ENCODE results near the gene ERVFRD-1.
"Not testable (repeated sequence)": the region's sequence is repeated elsewhere in the genome, so short reads cannot be mapped to it uniquely, and the experiment has no call there.

The ERVFRD-1 gene

DNA sequence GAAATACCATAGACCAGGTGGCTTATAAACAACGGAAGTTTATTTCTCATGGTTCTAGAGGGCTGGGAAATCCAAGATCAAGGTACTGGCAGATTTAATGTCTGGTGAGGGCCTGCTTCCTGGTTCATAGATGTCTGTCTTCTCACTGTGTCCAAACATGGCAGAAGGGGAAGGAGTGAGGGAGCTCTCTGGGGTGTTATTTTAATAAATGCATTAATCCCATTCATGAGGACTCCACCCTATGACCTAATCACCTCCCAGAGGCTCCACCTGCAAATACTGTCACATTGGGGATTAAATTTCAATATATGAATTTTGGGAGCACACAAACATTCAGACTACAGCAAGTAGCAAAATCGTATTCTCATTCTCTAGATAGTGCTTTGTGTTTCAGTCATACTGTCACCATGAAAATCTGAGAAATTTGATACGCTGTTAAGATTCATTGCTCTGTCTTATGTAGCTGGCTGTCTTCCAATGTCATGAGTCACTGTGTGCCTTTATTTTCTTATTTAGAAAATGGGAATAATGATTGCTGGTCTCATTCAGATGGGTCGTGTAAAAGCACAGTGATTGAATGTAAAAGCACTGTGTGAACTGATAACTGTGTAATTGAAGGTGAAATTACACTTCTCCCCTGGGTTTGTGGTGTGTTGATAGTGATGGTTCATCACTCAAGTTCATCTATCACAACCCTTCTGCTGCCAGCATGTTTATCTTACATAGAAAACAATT is 8.9 kb upstream of the ERVFRD-1 start:
- DNase-seq (ENCODE audit: low read depth): peak; percentile 62
- peak overlapping the region; percentile 23 for H3K4me3 ChIP-seq (ENCODE audit: low read depth, low read length)
- TF ChIP-seq, protein P1, sequence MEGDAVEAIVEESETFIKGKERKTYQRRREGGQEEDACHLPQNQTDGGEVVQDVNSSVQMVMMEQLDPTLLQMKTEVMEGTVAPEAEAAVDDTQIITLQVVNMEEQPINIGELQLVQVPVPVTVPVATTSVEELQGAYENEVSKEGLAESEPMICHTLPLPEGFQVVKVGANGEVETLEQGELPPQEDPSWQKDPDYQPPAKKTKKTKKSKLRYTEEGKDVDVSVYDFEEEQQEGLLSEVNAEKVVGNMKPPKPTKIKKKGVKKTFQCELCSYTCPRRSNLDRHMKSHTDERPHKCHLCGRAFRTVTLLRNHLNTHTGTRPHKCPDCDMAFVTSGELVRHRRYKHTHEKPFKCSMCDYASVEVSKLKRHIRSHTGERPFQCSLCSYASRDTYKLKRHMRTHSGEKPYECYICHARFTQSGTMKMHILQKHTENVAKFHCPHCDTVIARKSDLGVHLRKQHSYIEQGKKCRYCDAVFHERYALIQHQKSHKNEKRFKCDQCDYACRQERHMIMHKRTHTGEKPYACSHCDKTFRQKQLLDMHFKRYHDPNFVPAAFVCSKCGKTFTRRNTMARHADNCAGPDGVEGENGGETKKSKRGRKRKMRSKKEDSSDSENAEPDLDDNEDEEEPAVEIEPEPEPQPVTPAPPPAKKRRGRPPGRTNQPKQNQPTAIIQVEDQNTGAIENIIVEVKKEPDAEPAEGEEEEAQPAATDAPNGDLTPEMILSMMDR (IDR thresholded peaks at IDR 0.05; ENCODE audit: control insufficient read depth, extremely low read depth, insufficient read depth): no peak

DNA sequence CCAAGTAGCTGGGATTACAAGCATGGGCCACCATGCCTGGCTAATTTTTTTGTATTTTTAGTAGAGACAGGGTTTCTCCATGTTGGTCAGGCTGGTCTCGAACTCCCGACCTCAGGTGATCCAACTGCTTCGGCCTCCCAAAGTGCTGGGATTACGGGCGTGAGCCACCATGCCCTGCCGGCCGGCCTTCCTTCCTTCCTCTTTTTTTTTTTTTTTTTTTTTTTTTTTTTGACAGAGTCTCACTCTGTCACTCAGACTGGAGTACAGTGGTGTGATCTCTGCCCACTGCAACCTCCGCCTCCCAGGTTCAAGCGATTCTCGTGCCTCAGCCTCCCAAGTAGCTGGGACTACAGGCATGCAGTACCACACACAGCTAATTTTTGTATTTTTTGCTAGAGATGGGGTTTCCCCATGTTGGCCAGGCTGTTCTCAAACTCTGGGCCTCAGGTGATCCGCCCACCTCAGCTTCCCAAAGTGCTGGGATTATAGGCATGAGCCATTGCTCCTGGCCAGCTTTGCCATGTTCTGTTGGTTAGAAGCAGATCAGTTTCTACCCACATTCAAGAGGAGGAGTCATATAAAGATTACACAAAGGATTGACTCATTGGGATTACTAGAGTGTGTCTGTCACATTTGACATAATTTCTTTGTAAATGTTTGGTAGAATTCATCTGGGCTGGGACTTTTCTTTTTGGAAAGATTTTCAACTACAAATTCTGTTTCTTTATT is 4.4 kb upstream of the ERVFRD-1 start:
- H3K4me3 ChIP-seq (ENCODE audit: low read depth, low read length); DNase-seq (ENCODE audit: low read depth): not testable (repeated sequence)

DNA sequence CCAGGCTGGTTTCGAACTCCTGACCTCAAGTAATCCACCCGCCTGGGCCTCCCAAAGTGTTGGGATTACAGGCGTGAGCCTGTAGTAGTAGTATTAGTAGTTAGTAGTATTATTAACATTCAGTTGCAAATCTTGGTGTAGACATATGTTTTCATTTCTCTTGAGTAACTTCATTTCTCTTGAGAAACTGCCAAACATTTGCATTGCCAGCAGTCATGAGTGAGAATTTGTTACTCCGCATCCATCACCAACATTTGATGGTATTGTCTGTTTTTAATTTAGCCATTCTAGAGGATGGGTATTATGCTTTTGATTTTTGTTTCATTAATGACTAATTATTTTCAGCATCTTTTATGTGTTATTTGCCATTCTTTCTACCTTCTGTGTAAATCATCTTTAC is 1.5 kb upstream of the ERVFRD-1 start:
- no peak for DNase-seq (ENCODE audit: low read depth)
- TF ChIP-seq, protein P1 (IDR thresholded peaks at IDR 0.05; ENCODE audit: control insufficient read depth, extremely low read depth, insufficient read depth): no peak
- no peak overlapping the region for H3K4me3 ChIP-seq (ENCODE audit: low read depth, low read length)

DNA sequence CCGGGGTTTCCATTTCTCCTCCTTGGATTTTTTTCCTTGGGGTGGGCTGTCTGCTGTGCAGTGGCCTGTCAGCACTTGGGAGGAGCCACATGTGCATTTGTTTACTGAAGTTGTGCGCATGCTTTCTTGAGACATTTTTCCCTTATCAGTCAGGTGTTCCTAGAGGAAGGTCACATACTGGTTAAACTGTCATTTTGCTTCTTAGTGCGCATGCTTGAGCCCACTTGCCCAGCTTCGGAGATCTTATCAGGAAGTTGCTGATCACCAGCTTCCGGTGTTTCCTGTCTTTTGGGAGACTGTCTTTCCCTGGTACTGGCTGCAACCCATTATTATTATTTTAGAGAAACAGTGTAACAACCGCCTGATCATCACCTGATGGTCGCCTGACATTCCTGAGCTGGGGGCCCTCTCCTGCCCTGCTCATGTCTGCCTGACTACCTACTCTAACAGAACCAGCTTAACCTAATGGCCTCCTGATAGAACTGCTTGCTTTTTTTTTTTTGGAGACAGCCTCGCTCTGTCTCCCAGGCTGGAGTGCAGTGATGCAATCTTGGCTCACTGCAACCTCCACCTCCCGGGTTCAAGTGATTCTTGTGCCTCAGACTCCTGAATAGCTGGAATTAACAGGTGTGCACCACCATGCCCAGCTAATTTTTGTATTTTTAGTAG is 378 bp upstream of the ERVFRD-1 start:
- H3K4me3 ChIP-seq (ENCODE audit: low read depth, low read length): no peak overlapping the region
- TF ChIP-seq, protein P1 (IDR thresholded peaks at IDR 0.05; ENCODE audit: control insufficient read depth, extremely low read depth, insufficient read depth): no peak
- DNase-seq (ENCODE audit: low read depth): no peak

DNA sequence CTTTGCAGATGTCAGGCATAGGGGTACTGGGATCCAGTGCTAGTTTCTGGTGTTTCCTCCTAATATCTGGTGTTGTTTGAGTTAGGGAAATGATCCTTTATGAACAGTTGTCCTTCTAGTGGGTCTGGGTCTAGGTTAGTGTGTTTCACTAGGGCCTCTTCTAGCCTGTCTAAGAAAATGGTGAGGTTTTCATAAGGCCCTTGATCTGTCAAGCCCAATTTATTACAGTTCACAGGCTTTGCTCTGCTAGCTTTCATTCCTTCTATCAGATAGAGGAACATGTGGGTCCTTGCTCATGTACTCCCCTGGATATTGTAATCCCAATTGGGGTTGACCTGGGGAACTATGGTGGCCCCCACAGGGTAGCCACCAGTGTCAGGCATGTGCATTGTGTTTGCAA is 2.8 kb downstream of the ERVFRD-1 start:
- no peak overlapping the region for H3K4me3 ChIP-seq (ENCODE audit: low read depth, low read length)
- no peak for DNase-seq (ENCODE audit: low read depth)
- TF ChIP-seq, protein P1 (IDR thresholded peaks at IDR 0.05; ENCODE audit: control insufficient read depth, extremely low read depth, insufficient read depth): no peak

DNA sequence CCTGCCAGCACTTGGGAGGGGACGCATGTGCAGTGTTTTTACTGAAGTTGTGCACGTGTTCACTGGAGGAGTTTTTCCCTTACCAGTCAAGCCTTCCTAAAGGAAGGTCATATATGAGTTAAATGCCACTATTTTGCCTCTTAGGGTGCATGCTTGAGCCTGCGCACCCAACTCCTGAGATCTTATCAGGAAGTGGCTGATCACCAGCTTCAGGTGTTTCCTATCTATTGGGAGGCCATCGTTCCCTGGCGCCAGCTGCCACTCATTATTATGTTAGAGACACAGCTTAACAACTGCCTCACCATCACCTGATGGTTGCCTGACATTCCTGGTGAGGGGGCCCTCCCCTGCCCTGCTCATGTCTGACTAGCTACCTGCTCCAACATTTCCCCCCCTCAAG is 8.5 kb downstream of the ERVFRD-1 start:
- TF ChIP-seq, protein P1 (IDR thresholded peaks at IDR 0.05; ENCODE audit: control insufficient read depth, extremely low read depth, insufficient read depth): no peak
- DNase-seq (ENCODE audit: low read depth): no peak
- no peak overlapping the region for H3K4me3 ChIP-seq (ENCODE audit: low read depth, low read length)

DNA sequence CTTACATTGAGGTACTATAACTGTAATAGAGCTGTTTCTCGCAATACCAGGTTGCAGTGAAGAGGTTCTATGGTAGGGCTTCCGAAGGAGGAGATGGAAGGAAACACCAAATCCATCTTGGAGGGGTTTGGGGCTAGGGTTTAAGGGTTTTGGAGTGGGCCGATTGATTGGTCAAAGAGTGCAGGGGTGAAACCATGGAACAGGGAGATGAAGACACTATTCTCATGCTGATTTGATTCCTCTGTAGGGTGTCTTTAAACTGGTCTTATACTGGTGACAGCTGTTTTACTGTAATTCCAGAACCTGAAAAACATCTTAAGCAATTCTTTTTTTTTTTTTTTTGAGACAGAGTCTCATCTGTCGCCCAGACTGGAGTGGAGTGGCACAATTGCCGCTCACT is 10.1 kb downstream of the ERVFRD-1 start:
- DNase-seq (ENCODE audit: low read depth): no peak
- TF ChIP-seq, protein P1 (IDR thresholded peaks at IDR 0.05; ENCODE audit: control insufficient read depth, extremely low read depth, insufficient read depth): no peak
- no peak overlapping the region for H3K4me3 ChIP-seq (ENCODE audit: low read depth, low read length)
